HG03571 (cell line): ENCODE data around the gene UHRF2.
"Not testable (repeated sequence)": the region's sequence is repeated elsewhere in the genome, so short reads cannot be mapped to it uniquely, and the experiment has no call there.

Source experiments
- ATAC-seq: cut with Tn5 transposase; IDR thresholded peaks from one replicate; pipeline ENCODE4 v1.9.1; 2021; ENCODE audit not compliant: unreplicated experiment

Gene UHRF2, protein sequence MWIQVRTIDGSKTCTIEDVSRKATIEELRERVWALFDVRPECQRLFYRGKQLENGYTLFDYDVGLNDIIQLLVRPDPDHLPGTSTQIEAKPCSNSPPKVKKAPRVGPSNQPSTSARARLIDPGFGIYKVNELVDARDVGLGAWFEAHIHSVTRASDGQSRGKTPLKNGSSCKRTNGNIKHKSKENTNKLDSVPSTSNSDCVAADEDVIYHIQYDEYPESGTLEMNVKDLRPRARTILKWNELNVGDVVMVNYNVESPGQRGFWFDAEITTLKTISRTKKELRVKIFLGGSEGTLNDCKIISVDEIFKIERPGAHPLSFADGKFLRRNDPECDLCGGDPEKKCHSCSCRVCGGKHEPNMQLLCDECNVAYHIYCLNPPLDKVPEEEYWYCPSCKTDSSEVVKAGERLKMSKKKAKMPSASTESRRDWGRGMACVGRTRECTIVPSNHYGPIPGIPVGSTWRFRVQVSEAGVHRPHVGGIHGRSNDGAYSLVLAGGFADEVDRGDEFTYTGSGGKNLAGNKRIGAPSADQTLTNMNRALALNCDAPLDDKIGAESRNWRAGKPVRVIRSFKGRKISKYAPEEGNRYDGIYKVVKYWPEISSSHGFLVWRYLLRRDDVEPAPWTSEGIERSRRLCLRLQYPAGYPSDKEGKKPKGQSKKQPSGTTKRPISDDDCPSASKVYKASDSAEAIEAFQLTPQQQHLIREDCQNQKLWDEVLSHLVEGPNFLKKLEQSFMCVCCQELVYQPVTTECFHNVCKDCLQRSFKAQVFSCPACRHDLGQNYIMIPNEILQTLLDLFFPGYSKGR

DNA sequence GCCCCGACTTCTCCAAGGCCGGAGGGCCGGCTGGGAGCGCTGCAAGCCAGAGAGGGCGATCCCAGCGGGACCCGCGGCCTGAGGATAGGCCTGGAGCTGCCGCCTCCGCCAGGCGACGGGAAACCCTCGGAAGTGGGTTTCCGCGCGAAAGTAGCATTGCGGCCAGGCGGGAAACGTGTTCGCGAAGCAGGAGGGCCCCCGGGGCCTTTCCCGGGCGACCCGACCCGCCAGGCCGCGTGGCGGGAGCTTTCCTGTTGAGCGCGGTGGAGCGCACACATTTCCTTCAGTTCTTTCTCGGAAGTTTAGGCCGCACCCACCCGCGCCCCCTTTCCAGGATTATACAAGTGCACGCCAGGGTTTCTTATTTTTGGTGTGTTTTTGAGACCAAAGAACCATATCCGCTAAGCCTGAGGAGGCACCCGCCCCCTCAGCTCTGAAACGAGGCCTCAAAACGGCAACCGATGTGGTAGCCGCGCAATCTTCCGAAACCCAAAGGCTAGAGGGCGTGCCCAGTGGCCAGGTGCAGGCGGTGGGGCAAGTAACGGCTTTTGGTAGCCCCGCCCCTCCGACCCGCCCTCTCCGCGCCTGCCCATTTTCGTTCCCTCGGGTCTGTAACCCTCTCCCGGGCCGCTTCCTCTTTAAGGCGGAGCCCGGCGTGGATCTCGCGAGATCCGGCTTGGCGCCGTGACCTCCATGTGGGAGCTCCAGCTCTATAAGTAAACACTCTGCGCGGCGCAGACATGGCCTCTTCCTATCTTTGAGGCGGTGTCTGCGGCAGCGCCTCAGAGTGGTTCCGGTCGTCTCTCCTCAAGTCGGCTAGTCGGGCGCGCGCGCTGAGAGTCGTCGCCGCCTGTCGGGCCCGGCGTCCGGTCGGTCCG lies at the start of gene UHRF2:
UHRF2 (plus strand) TSS at position 713 of the 878 bp plus-strand sequence. CDS start 292 bp downstream, outside the sequence.
- ATAC-seq, result peak; percentile 81

DNA sequence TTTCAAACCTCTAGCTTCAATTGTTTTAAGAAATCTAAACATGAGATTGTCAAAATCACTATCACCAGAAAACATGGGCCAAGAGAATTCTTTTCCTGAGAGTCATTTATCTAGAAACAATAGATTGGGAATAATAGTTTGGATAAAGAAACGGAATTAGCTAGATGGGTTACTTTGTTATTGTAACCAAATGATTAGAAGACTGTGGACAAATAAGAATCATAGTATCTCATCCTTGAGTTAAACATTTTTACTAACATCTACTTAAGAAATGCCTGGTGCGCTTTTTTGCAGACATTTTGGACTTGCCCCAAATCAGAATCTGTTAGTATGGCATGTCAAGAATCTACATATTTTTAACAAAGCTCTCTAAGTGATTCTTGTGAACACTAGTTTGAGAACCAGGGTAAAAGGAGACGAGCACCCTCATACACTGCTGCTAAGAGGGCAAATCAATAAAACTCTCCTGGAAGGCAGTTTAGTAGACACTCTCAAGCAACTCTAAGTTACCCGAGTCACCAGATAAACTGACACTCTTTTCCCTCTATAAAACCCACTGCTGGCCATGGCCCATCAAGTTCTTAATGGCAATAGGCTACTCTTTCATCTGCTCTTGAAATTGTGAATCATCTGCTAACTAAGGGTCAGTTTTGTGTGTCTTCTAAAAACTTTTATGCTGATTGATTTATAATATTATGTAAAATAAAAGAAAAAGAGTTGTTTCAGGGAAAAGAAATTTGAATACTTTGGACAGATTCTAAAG lies 45.7 kb upstream of the UHRF2 start:
- ATAC-seq, result no peak

DNA sequence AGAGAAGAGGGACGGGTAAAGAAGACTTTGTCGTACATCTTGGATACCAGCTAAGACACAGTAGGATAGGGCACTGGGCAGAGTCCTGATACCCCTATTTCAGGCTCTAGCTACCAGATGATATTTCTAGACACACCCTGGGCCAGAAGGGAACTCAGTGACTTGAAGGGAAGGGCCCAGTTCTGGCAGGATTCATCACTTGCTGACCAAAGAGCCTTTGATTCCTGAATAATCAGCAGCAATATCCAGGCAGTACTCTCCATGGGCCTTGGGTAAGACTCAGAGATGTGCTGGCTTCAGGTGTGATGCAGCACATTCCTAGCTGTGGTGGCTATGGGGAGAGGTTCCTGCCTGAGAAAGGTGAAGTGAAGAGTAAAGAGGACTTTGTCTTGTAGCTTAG lies 44.2 kb upstream of the UHRF2 start:
- no peak for ATAC-seq

DNA sequence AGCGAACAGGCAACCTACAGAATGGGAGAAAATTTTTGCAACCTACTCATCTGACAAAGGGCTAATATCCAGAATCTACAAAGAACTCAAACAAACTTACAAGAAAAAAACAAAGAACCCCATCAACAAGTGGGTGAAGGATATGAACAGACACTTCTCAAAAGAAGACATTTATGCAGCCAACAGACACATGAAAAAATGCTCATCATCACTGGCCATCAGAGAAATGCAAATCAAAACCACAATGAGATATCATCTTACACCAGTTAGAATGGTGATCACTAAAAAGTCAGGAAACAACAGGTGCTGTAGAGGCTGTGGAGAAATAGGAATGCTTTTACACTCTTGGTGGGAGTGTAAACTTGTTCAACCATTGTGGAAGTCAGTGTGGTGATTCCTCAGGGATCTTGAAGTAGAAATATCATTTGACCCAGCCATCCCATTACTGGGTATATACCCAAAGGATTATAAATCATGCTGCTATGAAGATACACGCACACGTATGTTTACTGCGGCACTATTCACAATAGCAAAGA lies 31.5 kb upstream of the UHRF2 start:
- ATAC-seq, result not testable (repeated sequence)

DNA sequence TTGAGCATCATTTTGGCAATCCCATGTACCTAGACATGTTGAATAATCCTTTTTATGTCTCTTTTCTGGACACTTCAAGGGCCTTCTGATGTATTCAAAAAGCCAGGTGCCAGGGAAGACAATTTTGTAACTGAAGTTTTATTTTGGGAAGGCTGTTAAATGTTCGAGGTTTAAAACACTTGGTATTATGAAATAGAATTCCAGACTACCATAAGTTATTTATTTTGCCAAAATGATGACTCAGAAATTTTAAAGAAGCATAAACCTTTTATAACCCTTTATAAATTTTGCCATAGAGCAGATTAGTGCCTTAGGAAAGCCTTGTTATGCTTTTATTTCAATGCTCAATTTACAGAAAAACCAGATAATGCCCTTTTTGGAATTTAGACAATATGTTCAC lies 30.3 kb upstream of the UHRF2 start:
- no peak for ATAC-seq

DNA sequence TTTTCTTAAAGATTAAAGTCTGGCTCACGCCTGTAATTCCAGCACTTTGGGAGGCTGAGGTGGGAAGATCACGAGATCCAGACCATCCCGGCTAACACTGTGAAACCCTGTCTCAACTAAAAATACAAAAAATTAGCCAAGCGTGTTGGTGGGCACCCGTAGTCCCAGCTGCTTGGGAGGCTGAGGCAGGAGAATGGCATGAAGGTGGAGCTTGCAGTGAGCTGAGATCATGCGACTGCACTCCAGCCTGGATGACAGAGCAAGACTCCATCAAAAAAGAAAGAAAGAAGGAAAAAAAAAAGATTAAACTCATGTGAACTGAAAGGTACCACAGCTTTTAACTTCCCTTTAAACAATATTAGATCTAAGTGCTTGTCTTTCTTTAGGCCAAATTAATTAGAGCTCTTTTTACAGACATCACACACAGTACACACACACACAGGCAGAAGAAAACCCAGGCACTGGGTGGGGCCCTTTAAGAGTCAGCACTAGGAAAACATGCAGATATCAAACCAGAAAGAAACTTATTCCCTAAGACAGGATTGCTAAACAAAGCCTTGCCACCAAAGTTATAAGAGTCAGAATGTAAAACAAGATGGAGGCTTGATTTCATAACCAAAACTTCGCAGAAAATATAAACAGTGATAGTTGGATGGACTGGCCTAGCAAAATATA lies 29.3 kb upstream of the UHRF2 start:
- no peak for ATAC-seq

DNA sequence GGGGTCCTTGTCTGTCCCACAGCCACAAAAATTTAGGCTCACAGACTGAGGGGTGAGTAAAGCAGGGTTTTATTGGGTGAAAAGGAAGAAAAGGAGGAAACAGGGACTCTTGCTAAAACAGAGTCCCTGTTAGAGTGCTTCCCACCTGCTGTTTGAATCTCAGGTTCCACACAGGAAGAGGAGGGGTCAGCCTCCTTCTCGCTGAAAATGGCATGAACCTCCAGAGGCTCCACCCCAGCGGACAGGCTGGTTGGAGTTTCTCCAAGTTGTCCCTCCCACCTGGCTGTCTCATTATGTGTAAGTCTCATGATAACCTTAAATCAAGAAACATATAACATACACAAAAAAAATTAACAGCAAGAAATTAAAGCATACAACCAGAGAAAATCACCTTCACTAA lies 28.3 kb upstream of the UHRF2 start:
- no peak for ATAC-seq

DNA sequence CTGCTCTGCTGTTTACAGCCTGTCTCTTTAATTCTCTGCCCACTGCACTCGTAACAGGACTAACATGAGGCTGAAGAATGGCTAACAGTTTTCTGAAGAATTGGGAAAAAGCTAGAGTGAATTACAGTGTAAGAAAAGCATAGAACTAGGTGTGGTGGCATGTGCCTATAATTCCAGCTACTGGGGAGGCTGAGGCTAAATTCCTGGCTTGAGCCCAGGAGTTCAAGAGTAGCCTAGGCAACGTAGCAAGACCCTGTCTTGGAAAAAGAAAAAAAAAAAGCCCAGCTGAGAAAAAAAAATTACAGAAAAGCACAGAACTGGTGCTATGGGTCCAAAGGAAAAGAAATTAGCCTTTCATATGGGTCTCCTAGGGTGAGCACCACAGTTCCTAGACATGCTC lies 13.9 kb upstream of the UHRF2 start:
- ATAC-seq, result no peak

DNA sequence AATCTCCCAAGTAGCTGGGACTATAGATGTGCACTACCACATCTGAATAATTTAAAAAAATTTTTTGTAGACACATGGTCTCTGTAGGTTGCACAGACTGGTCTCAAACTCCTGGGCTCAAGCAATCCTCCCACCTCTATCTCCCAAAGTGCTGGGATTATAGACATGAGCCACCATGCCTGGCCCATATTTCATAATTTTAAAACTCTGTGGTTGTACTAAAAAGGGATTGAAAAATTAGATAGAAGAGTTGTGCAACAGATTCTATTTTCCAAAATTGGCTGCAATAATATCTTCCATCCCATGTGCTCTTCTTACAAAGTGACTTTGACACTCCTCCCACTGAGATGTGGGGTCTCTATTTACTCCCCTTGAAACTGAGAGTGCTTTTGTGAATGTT lies 7.6 kb upstream of the UHRF2 start:
- no peak for ATAC-seq

DNA sequence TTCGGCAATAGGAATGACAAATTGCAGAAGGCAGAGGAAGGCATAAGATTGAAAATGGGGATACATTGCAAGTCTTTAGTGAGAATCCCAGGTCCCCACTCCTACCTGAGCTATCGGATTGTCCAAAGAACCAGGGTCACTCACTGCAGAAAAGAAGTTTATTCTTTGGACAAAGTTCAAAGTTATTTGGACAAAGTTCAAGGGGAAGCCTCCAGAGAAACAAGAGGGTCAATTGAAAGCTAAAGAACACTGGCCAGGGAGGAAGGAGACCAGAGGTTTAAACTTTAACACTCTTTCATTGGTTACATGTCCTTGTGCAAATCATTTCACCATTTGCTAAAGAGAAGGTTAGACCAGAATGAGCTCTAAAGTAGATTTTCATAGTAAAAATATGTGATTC lies 5.2 kb upstream of the UHRF2 start:
- ATAC-seq, result no peak

DNA sequence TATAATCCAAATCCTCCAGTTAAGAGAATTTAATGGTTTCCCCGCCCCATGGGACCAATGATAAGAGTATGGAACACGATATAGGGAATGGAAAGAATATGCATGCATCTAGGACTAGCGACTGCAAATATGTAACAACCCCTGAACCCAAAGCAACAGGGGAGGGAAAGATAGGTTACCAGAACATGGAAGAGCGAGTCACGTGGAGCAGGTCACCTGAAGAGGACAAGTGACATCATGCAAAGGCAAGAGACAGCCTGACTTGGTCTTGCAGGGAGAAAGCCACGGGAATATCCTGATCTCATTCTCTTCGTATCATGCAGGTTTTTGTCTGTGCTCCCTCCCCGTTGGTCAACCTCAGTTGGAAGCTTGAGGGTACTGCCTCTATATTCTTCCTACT lies 4.7 kb upstream of the UHRF2 start:
- no peak for ATAC-seq

DNA sequence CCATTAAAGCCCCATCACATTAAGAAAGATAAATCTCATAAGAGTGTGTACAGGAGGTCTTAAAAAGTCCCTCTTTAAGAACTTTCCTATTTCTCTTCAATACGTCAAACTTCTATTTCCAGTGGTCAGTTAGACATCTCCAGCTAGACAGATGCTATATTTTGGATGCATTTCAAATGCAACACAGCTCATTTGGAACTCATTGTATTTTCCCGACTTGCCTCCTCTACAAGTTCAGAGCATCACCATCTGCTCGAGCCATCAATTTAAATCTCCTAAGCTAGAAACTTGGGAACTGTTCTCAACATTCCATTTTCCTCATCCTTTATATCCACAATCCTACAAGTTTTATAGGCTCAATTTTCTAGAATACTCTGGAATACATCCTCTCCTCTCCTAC lies 3.2 kb upstream of the UHRF2 start:
- no peak for ATAC-seq

DNA sequence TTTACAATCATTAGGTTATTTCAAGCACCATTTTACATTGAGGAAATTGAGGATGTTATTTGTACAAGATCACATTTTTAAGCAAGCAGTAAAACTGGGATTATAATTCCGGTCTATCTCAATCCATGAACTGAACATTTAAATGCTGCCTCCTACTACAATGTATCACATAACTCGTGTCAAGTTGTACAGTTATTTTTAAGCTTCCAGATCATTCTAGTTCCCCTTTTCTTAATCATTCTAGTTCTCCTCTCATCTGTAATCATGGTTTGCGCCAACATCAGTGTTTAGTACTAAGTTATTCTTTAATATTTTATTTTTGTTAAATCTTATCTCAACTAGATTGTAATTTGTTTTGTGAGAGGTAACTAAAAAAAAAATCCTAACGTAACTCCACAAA lies 2.4 kb upstream of the UHRF2 start:
- ATAC-seq, result no peak

DNA sequence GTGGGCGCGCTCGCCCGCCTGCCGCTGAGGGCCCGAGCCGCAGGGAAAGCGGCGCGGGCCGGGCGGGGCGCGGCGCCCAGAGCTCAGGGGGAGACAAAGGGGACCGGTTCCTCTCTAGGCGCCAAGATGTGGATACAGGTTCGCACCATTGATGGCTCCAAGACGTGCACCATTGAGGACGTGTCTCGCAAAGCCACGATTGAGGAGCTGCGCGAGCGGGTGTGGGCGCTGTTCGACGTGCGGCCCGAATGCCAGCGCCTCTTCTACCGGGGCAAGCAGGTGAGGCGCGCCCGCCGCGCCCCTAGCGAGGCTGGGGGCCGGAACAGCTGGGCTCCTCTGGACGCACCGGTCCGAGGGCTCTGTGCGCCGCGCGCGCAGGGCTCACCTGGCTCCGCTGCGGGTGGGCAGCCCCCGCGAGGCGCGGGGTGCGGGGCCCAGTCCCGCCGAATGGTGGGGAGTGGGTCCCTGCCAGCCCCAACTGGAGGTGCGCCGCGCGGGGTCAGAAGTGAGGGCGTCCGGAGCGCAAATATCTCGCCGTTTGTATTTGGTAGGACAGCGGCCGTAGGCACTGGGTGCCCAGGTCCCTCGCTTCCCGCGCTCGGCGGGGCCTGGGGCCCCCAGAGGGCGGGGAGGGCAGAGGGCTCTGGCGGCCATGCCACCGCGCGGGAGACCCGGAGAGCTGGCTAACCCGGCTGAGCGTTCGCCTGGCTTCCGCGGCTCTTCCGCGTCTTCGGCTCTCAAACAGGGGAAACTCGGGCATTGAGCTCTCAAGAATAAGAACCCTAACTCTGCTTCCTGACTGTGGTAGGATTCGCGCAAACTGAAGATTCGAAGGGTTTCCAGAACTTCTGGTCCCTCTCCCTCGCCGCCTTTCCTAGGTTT lies 607 bp downstream of the UHRF2 start:
- peak; percentile 11 for ATAC-seq

DNA sequence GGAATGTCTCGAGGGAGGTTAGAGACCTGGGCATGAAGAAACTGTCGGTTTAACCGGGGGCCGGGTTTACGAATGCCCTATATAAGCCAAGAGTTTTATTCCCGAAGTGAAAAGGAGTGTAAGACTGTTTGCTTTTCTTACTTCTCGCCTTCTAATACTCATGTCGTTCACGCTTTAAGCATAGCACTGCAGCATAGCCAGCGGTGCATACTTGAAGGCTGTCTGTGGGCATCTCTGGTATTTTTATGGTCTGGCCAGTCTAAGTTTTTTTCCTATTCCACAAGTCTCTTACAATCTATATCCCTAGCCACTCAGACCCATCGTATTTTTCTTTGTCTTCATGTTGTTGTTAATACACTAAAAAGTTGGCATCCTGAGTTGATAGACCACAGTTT lies 1.2 kb downstream of the UHRF2 start:
- no peak for ATAC-seq

DNA sequence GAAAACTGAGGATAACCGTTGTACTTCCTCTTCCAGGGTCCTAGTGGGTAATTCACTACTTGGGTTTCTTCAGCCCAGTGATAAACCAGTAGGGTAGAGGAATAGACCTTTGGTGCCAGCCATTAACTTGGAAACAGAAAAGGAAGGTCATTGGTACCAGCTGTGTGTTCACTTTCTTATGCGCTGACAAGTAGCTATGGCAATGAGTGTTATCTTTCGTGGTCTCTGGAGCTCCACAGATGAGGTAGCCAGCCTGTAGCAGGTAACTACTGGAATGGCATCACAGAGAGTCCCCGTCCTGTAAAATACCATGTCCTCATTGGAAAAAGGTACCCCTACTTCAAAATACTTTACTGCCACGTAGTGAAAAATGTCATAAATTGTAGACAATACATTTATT lies 2.3 kb downstream of the UHRF2 start:
- no peak for ATAC-seq

DNA sequence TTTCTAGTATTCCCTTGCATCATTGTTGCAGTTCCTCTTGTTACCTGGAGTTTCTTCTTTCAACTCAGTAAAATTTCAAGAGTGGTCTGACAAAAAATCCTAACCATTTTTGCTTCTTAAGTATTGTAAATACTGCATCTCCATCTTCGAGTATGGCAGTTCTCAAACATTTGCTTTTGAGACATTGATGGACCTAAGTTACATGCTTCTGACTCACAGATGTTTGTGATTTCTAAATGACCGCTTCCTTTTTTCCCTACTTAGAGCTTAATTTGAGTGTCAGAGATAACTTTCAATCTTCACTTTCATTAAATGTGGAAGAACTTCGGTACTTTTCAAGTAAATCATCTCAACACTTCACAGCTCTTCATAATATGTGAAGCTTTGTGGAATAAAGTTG lies 4.2 kb downstream of the UHRF2 start:
- no peak for ATAC-seq

DNA sequence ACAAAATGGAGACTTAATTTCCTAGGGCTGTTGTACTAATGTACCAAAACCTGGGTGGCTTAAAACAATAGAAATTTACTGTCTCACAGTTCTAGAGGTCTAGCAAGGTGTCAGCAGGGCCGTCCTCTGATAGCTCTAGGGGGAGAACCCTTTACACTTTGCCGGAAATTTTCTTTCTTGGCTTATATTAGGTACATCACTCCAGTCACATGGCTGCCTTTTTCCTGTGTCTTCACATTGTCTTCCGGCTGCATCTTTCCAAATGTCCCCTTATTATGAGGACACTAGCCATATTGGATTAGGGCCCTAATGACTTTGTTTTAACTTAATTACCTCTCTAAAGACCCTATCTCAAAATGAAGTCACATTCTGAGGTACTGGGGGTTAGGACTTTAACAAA lies 5.8 kb downstream of the UHRF2 start:
- ATAC-seq, result no peak

DNA sequence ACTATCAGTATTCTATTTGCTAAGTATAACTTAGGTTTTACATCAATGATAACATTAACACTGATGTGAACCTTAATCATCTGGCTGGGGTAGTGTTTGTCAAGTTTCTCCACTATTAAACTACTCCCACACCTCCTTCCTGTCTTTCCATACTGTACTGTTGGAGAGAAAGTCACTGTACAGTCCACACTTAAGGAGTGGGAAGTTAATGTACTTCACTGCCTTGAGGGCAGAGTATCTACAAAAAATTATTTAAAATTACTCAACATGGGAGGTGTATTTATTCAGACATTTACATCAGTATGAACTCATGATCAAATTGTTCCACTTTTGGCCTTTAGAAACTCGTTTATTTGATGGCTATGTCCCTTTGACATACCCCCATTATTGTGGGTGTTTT lies 11.9 kb downstream of the UHRF2 start:
- ATAC-seq, result no peak
